HepG2 (cell line): ENCODE data around the gene GABBR2. TPM values are rescaled to one million over a fixed set of nuclear protein-coding genes. Genes with fewer than 3 reads are reported as not detected.

Experiments
- ATAC-seq: fragments of 200-7000 bp; cut with Tn5 transposase; 3 replicates; pipeline ENCODE4 v1.9.1; 2020; ENCODE audit warnings: mild to moderate bottlenecking, moderate library complexity
- BruUV-seq: library from RNA; stranded (reverse); fragments of 400-500 nt; replicated peaks from 2 replicates; lab custom pipeline; 2021; lab: Mats Ljungman, UMichigan
- CTCF ChIA-PET: fragments of 300-600 bp; formaldehyde crosslinking; extraction: SDS; loops from one replicate; lab custom pipeline; 2021; ENCODE audit warnings: low total read pairs, inconsistent platforms, low intra/inter-chr PET ratio; lab: Yijun Ruan, JAX
- POLR2A ChIA-PET: fragments of 350-600 bp; sonication (Branson Sonifier 250); formaldehyde crosslinking; loops from one replicate; lab custom pipeline; 2020; ENCODE audit warnings: antibody characterized with exemption, inconsistent platforms; lab: Yijun Ruan, JAX
- DNase-seq: peaks from one replicate; pipeline ENCODE4 v3.0.0-alpha.2; 2015; ENCODE audit warnings: low spot score
- FAIRE-seq: peaks from 3 replicates; lab custom pipeline; 2011; peaks lifted over from hg19 to GRCh38; lab: Jason Lieb, UNC
- H2AFZ ChIP-seq: one replicate; pipeline ENCODE4 v1.6.1; 2011; ENCODE audit warnings: low read length, inconsistent platforms
- H3K27ac ChIP-seq: fragments of 300-600 bp; 3 replicates; pipeline ENCODE4 v1.8.0; 2011; ENCODE audit warnings: mixed run types, mild to moderate bottlenecking, mixed read lengths, low read length, inconsistent platforms; ENCODE audit not compliant: insufficient read depth; ENCODE audit errors: extremely low read length
- H3K27me3 ChIP-seq, 2 experiments: fragments of 200-600 bp in 1 of 2; 2 replicates in 1 of 2; 3 replicates in 1 of 2; pipeline versions ENCODE4 v1.6.0 to v1.8.0; 2011; ENCODE audit warnings: low read length in 2 of 2, mild to moderate bottlenecking in 2 of 2, moderate library complexity in 2 of 2, inconsistent platforms in 1 of 2; ENCODE audit not compliant: insufficient read depth in 2 of 2, control insufficient read depth in 1 of 2
- H3K36me3 ChIP-seq, 2 experiments: fragments of 200-600 bp in 1 of 2; replicated peaks in 1 of 2; 2 replicates in 1 of 2; 3 replicates in 1 of 2; pipeline versions ENCODE4 v1.5.1 to v1.8.0; 2011; ENCODE audit warnings: low read length in 2 of 2, inconsistent platforms in 1 of 2; ENCODE audit not compliant: insufficient read depth in 2 of 2, control insufficient read depth in 1 of 2
- H3K4me1 ChIP-seq: 2 replicates; pipeline ENCODE4 v1.5.1; 2012; ENCODE audit warnings: low read length, inconsistent platforms; ENCODE audit not compliant: insufficient read depth
- H3K4me2 ChIP-seq: 2 replicates; pipeline ENCODE4 v1.6.0; 2011; ENCODE audit warnings: low read depth, low read length, inconsistent platforms
- H3K4me3 ChIP-seq, 3 experiments: fragments of 200-600 bp in 1 of 3; sonication (generic), shearing (Covaris generic) in 1 of 3; replicated peaks in 1 of 3; 2 replicates each; pipeline ENCODE4 v1.5.1; 2011 to 2016; ENCODE audit warnings: low read length in 3 of 3, inconsistent platforms in 2 of 3, low read depth in 2 of 3, mild to moderate bottlenecking in 2 of 3, control low read depth in 1 of 3, mixed read lengths in 1 of 3; ENCODE audit not compliant: insufficient read depth in 1 of 3
- H3K79me2 ChIP-seq: one replicate; pipeline ENCODE4 v1.6.1; 2011; ENCODE audit warnings: low read length, inconsistent platforms; ENCODE audit not compliant: insufficient read depth
- H3K9ac ChIP-seq: 2 replicates; pipeline ENCODE4 v1.6.0; 2011; ENCODE audit warnings: mild to moderate bottlenecking, low read depth, low read length, inconsistent platforms; ENCODE audit not compliant: insufficient read depth
- H3K9me3 ChIP-seq: 2 replicates; pipeline ENCODE4 v1.5.1; 2012; ENCODE audit warnings: mild to moderate bottlenecking, low read length
- H4K20me1 ChIP-seq: 2 replicates; pipeline ENCODE4 v1.6.0; 2011; ENCODE audit warnings: inconsistent platforms, mild to moderate bottlenecking, low read length, moderate library complexity; ENCODE audit not compliant: insufficient read depth
- KAT2B ChIP-seq: fragments of 150-350 bp; IDR thresholded peaks from 2 replicates; pipeline ENCODE4 v1.6.1; 2014; ENCODE audit warnings: low read depth, low read length, borderline replicate concordance
- MAZ ChIP-seq, 2 experiments: sonication (generic) in 1 of 2; formaldehyde crosslinking in 1 of 2; IDR thresholded peaks; 2 replicates each; pipeline versions ENCODE4 v1.5.0 to v1.6.1; 2012 to 2020; ENCODE audit warnings: low read depth in 2 of 2, mild to moderate bottlenecking in 2 of 2, borderline replicate concordance in 1 of 2, improper control_type of control experiment in 1 of 2, low read length in 1 of 2, missing genetic modification reagents in 1 of 2, moderate library complexity in 1 of 2
- NFKBIZ ChIP-seq: IDR thresholded peaks from 2 replicates; pipeline ENCODE4 v1.6.1; 2018; ENCODE audit warnings: missing genetic modification reagents, missing compliant biosample characterization
- RFX3 ChIP-seq: IDR thresholded peaks from 2 replicates; pipeline ENCODE4 v1.6.1; 2016; ENCODE audit warnings: missing biosample characterization, missing genetic modification reagents
- WGBS: methylation state at CpG from one replicate; pipeline ENCODE4 v1.1.6; 2017; ENCODE audit warnings: low lambda C conversion rate; 5-methylcytosine and 5-hydroxymethylcytosine counted together
- in situ Hi-C: cut with HindIII; loops from 2 replicates; pipeline ENCODE4 v1.10.0; 2017; ENCODE audit warnings: low pct_unique_long_range_greater_than_20kb; ENCODE audit not compliant: extremely low pct_ligation_motif_present
- intact Hi-C: fragments of 100-400 bp; cut with micrococcal nuclease; formaldehyde crosslinking; loops from one replicate; pipeline ENCODE4 v1.10.0; 2022; ENCODE audit not compliant: unreplicated experiment
- polyA plus RNA-seq, 8 experiments: library from polyadenylated mRNA; depleted of rRNA in 3 of 8; stranded (reverse) in 7 of 8; unstranded in 1 of 8; fragments of >200 nt; fragmentation: Illumina TruSeq in 4 of 8; extraction: Trizol in 4 of 8; gene quantifications; 2 replicates each; pipeline versions ENCODE4 v1.2.1 to v1.2.3, GENCODE V29; 2011 to 2016; ENCODE audit warnings: low read depth in 4 of 8, missing spikeins in 1 of 8, mixed read lengths in 1 of 8; ENCODE audit not compliant: insufficient read depth in 1 of 8
- total RNA-seq, 5 experiments: library from RNA; depleted of rRNA; stranded (reverse); fragments of >200 nt; fragmentation: Illumina TruSeq; extraction: Trizol; gene quantifications; 2 replicates each; pipeline ENCODE4 v1.2.3, GENCODE V29; 2016; ENCODE audit warnings: low read depth in 1 of 5
- TF ChIP-seq, protein P1 (sequence below): sonication (generic); formaldehyde crosslinking; IDR thresholded peaks from 2 replicates; pipeline ENCODE4 v1.4.0; 2020; ENCODE audit warnings: mild to moderate bottlenecking, missing genetic modification reagents
- TF ChIP-seq, protein P2 (sequence below): sonication (generic); formaldehyde crosslinking; IDR thresholded peaks from 2 replicates; pipeline ENCODE4 v1.4.0; 2020; ENCODE audit warnings: missing genetic modification reagents, mild to moderate bottlenecking, borderline replicate concordance

The GABBR2 gene
- total and polyA plus RNA-seq, 2 of the 13 experiments (the other 11 are each of a cell fraction or from before 2014, with no cell fraction given), result 0.02 TPM; not detected in 1

DNA sequence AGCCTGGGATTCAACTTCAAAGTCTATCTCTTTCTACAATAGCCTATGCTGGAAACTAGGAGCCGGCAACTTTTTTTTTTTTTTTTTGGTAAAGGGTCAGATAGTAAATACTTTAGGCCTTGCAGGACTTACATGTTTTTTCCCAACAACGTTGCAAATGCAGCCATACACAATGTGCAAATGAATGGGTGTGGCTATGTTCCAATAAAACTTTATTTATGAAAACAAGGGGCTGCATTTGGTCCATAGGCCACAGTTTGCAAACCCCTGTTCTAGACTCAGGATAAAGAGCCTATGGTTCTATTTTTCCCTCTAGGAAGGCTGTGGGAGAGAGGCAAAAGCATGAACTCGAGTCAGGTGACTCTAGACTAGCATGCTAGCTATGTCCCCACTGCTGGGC lies 189.1 kb downstream of the GABBR2 start:
- H3K4me2 ChIP-seq, result no peak overlapping the region
- H3K36me3 ChIP-seq, result no peaks in the 10 kb centered on the region
- intact Hi-C loops (no loop called here), in situ Hi-C loops (no loop called here)
- ChIA-PET POLR2A (no interaction called here), CTCF (no interaction called here)
- no peak overlapping the region for H3K9ac ChIP-seq
- ATAC-seq (no peak), FAIRE-seq (no peak), DNase-seq (no peak)
- 16% methylated on average over 3 of the region's 3 CpGs for WGBS
- BruUV-seq, result no TSS peak
- no peak overlapping the region for H3K4me3 ChIP-seq
- H3K9me3 ChIP-seq, result no peaks in the 10 kb centered on the region
- H3K27me3 ChIP-seq, result no peaks in the 10 kb centered on the region
- no peaks in the 10 kb centered on the region for H4K20me1 ChIP-seq
- no peaks in the 10 kb centered on the region for H3K4me1 ChIP-seq
- H3K79me2 ChIP-seq, result no peaks in the 10 kb centered on the region
- H2AFZ ChIP-seq, result no peak overlapping the region
- TF ChIP-seq, protein P1, sequence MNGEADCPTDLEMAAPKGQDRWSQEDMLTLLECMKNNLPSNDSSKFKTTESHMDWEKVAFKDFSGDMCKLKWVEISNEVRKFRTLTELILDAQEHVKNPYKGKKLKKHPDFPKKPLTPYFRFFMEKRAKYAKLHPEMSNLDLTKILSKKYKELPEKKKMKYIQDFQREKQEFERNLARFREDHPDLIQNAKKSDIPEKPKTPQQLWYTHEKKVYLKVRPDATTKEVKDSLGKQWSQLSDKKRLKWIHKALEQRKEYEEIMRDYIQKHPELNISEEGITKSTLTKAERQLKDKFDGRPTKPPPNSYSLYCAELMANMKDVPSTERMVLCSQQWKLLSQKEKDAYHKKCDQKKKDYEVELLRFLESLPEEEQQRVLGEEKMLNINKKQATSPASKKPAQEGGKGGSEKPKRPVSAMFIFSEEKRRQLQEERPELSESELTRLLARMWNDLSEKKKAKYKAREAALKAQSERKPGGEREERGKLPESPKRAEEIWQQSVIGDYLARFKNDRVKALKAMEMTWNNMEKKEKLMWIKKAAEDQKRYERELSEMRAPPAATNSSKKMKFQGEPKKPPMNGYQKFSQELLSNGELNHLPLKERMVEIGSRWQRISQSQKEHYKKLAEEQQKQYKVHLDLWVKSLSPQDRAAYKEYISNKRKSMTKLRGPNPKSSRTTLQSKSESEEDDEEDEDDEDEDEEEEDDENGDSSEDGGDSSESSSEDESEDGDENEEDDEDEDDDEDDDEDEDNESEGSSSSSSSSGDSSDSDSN, result no peak
- TF ChIP-seq RFX3 (CRISPR knock-in tag), result no peak
- TF ChIP-seq, protein P2, sequence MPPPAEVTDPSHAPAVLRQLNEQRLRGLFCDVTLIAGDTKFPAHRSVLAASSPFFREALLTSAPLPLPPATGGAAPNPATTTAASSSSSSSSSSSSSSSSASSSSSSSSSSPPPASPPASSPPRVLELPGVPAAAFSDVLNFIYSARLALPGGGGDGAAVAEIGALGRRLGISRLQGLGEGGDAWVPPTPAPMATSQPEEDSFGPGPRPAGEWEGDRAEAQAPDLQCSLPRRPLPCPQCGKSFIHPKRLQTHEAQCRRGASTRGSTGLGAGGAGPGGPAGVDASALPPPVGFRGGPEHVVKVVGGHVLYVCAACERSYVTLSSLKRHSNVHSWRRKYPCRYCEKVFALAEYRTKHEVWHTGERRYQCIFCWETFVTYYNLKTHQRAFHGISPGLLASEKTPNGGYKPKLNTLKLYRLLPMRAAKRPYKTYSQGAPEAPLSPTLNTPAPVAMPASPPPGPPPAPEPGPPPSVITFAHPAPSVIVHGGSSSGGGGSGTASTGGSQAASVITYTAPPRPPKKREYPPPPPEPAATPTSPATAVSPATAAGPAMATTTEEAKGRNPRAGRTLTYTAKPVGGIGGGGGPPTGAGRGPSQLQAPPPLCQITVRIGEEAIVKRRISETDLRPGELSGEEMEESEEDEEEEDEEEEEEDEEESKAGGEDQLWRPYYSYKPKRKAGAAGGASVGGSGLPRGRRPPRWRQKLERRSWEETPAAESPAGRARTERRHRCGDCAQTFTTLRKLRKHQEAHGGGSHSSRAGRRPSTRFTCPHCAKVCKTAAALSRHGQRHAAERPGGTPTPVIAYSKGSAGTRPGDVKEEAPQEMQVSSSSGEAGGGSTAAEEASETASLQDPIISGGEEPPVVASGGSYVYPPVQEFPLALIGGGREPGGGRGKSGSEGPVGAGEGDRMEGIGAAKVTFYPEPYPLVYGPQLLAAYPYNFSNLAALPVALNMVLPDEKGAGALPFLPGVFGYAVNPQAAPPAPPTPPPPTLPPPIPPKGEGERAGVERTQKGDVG (CRISPR knock-in tag), result no peak
- no peak for TF ChIP-seq NFKBIZ (CRISPR knock-in tag)
- no peak for TF ChIP-seq KAT2B
- no peak for TF ChIP-seq MAZ (IDR thresholded peaks at IDR 0.05; ENCODE audit: borderline replicate concordance, low read depth, low read length)
- no peak for TF ChIP-seq MAZ (CRISPR knock-in tag; IDR thresholded peaks at IDR 0.05; ENCODE audit: low read depth)
- H3K27ac ChIP-seq, result no peak overlapping the region
